Measurements from ENCODE around the gene TNFRSF1B.

Gene TNFRSF1B

DNA sequence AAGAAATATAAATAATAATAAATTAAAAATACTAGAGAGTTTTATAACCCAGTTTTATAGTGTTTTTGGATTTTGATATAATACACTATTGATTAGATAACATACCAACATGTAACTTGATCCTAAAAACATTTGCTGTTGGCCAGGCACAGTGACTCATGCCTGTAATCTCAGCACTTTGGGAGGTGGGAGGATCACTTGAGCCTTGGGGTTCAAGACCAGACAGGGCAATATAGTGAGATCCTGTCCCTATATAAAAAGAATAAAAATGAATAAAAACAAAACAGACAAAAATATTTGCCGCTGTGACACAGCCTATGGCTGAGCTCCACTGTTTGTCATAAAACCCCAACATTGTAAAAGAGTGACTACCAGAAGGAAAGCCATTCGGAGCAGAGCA, 89.1 kb downstream of the TNFRSF1B start:
- FAIRE-seq, result no peak
- no peak for DNase-seq (ENCODE audit: insufficient read length, low spot score)

DNA sequence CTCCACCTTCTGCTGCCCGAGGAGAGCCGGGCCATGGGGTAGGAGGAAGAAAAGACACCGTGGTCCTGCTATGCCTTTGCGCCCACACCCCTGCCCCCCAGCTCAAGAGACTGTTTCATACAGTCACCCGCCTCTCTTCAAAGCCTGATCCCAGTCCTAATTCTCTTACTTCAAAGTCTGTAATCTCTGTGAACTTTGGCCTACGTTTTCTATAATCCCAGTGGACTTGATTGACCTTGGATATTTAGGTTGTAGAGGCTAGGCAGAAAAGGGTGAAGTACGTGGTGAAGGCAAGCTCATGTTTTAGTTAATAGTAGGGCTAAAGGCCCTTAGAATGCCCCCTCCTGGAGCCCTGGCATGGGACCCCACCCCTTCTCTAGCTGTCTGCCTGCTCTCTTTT, 91.5 kb downstream of the TNFRSF1B start:
- DNase-seq (ENCODE audit: insufficient read length, low spot score) (no peak), FAIRE-seq (no peak)

All from GM19239 (cell line).